H1 (cell line): Measurements from ENCODE around the gene CFDP1. TPM values are rescaled to one million over a fixed set of nuclear protein-coding genes. Genes with fewer than 3 reads are reported as not detected.

Source experiments
- CHD1 ChIP-seq: IDR thresholded peaks from 2 replicates; pipeline ENCODE4 v1.6.1; 2012; ENCODE audit warnings: low read depth, low read length, improper control_type of control experiment
- CHD2 ChIP-seq: IDR thresholded peaks from 2 replicates; pipeline ENCODE4 v1.6.1; 2012; ENCODE audit warnings: low read length, improper control_type of control experiment
- SIN3A ChIP-seq, 2 experiments: IDR thresholded peaks in 1 of 2; conservative IDR thresholded peaks in 1 of 2; 2 replicates each; pipeline ENCODE4 v1.6.1; 2011 to 2012; ENCODE audit warnings: low read length in 2 of 2, improper control_type of control experiment in 1 of 2, low read depth in 1 of 2, mild to moderate bottlenecking in 1 of 2
- polyA plus RNA-seq, 7 experiments: library from polyadenylated mRNA; depleted of rRNA in 3 of 7; stranded (reverse) in 5 of 7; unstranded in 2 of 7; fragments of >200 nt in 5 of 7; fragments of 200-250 nt in 2 of 7; gene quantifications; 1 replicate in 5 of 7; 2 replicates in 1 of 7; 4 replicates in 1 of 7; pipeline versions ENCODE4 v1.2.1 to v1.2.3, GENCODE V29; 2011 to 2013; ENCODE audit warnings: missing spikeins in 2 of 7, mixed read lengths in 2 of 7
- total RNA-seq: library from RNA; stranded (reverse); fragmentation: NEBNext Ultra II Directional; extraction: Animal tissue kit (Norgen Biotek cat#: 25700); gene quantifications from 2 replicates; pipeline ENCODE4 v1.2.1, GENCODE V29; 2021
- TF ChIP-seq, protein P1 (sequence below): fragments of 300-600 bp; sonication (generic); IDR thresholded peaks from 2 replicates; pipeline ENCODE4 v1.7.1; 2012; ENCODE audit warnings: low read length, moderate library complexity, mild to moderate bottlenecking, inconsistent platforms; ENCODE audit not compliant: insufficient replicate concordance
- TF ChIP-seq, protein P2 (sequence below), 3 experiments: IDR thresholded peaks; 1 replicate in 2 of 3; 2 replicates in 1 of 3; pipeline versions ENCODE4 v1.5.1 to v1.6.1; 2011; ENCODE audit warnings: low read length in 3 of 3, mild to moderate bottlenecking in 3 of 3, inconsistent platforms in 2 of 3, low read depth in 1 of 3, moderate library complexity in 1 of 3; ENCODE audit not compliant: insufficient read depth in 1 of 3; ENCODE audit errors: control extremely low read depth in 1 of 3

Gene CFDP1
- total and polyA plus RNA-seq, 2 of the 8 experiments (the other 6 are each of a cell fraction or from before 2014, with no cell fraction given) = 25.5 to 77.3 TPM

DNA sequence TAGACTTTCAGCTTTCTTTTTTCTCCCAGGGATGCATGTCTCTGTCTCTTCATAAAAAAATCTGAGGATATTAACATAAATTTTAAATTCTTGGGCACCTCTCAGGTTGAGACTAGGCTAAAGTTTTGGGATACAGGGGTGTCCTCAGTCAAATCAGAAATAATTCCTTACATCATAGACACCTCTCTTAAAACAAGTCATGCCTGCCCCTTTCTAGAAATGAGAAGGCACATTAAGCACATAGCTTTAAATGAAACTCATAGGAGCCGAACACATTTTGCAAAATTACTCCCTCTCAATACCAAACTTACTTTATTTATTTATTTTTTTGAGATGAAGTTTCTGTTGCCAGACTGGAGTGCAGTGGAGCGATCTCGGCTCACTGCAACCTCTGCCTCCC, 114.6 kb downstream of the CFDP1 start (continued):
- TF ChIP-seq, protein P1, sequence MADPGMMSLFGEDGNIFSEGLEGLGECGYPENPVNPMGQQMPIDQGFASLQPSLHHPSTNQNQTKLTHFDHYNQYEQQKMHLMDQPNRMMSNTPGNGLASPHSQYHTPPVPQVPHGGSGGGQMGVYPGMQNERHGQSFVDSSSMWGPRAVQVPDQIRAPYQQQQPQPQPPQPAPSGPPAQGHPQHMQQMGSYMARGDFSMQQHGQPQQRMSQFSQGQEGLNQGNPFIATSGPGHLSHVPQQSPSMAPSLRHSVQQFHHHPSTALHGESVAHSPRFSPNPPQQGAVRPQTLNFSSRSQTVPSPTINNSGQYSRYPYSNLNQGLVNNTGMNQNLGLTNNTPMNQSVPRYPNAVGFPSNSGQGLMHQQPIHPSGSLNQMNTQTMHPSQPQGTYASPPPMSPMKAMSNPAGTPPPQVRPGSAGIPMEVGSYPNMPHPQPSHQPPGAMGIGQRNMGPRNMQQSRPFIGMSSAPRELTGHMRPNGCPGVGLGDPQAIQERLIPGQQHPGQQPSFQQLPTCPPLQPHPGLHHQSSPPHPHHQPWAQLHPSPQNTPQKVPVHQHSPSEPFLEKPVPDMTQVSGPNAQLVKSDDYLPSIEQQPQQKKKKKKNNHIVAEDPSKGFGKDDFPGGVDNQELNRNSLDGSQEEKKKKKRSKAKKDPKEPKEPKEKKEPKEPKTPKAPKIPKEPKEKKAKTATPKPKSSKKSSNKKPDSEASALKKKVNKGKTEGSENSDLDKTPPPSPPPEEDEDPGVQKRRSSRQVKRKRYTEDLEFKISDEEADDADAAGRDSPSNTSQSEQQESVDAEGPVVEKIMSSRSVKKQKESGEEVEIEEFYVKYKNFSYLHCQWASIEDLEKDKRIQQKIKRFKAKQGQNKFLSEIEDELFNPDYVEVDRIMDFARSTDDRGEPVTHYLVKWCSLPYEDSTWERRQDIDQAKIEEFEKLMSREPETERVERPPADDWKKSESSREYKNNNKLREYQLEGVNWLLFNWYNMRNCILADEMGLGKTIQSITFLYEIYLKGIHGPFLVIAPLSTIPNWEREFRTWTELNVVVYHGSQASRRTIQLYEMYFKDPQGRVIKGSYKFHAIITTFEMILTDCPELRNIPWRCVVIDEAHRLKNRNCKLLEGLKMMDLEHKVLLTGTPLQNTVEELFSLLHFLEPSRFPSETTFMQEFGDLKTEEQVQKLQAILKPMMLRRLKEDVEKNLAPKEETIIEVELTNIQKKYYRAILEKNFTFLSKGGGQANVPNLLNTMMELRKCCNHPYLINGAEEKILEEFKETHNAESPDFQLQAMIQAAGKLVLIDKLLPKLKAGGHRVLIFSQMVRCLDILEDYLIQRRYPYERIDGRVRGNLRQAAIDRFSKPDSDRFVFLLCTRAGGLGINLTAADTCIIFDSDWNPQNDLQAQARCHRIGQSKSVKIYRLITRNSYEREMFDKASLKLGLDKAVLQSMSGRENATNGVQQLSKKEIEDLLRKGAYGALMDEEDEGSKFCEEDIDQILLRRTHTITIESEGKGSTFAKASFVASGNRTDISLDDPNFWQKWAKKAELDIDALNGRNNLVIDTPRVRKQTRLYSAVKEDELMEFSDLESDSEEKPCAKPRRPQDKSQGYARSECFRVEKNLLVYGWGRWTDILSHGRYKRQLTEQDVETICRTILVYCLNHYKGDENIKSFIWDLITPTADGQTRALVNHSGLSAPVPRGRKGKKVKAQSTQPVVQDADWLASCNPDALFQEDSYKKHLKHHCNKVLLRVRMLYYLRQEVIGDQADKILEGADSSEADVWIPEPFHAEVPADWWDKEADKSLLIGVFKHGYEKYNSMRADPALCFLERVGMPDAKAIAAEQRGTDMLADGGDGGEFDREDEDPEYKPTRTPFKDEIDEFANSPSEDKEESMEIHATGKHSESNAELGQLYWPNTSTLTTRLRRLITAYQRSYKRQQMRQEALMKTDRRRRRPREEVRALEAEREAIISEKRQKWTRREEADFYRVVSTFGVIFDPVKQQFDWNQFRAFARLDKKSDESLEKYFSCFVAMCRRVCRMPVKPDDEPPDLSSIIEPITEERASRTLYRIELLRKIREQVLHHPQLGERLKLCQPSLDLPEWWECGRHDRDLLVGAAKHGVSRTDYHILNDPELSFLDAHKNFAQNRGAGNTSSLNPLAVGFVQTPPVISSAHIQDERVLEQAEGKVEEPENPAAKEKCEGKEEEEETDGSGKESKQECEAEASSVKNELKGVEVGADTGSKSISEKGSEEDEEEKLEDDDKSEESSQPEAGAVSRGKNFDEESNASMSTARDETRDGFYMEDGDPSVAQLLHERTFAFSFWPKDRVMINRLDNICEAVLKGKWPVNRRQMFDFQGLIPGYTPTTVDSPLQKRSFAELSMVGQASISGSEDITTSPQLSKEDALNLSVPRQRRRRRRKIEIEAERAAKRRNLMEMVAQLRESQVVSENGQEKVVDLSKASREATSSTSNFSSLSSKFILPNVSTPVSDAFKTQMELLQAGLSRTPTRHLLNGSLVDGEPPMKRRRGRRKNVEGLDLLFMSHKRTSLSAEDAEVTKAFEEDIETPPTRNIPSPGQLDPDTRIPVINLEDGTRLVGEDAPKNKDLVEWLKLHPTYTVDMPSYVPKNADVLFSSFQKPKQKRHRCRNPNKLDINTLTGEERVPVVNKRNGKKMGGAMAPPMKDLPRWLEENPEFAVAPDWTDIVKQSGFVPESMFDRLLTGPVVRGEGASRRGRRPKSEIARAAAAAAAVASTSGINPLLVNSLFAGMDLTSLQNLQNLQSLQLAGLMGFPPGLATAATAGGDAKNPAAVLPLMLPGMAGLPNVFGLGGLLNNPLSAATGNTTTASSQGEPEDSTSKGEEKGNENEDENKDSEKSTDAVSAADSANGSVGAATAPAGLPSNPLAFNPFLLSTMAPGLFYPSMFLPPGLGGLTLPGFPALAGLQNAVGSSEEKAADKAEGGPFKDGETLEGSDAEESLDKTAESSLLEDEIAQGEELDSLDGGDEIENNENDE = no peak
- TF ChIP-seq CHD2 (no peak), CHD1 (no peak), SIN3A (conservative IDR thresholded peaks at IDR 0.05 in 1 of 2, IDR thresholded peaks at IDR 0.05 in 1 of 2; ENCODE audit: low read depth in 1 of 2, low read length in 2 of 2) (no peak)
- TF ChIP-seq, protein P2, sequence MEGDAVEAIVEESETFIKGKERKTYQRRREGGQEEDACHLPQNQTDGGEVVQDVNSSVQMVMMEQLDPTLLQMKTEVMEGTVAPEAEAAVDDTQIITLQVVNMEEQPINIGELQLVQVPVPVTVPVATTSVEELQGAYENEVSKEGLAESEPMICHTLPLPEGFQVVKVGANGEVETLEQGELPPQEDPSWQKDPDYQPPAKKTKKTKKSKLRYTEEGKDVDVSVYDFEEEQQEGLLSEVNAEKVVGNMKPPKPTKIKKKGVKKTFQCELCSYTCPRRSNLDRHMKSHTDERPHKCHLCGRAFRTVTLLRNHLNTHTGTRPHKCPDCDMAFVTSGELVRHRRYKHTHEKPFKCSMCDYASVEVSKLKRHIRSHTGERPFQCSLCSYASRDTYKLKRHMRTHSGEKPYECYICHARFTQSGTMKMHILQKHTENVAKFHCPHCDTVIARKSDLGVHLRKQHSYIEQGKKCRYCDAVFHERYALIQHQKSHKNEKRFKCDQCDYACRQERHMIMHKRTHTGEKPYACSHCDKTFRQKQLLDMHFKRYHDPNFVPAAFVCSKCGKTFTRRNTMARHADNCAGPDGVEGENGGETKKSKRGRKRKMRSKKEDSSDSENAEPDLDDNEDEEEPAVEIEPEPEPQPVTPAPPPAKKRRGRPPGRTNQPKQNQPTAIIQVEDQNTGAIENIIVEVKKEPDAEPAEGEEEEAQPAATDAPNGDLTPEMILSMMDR (IDR thresholded peaks at IDR 0.05; ENCODE audit: control extremely low read depth in 1 of 3, insufficient read depth in 1 of 3, low read depth in 1 of 3, low read length in 3 of 3) = no peak
- TF ChIP-seq, all 59 proteins: peak for 0
